ENCODE data around the gene XRCC5. TPM values are rescaled to one million over a fixed set of nuclear protein-coding genes. Genes with fewer than 3 reads are reported as not detected.

Gene XRCC5
- total RNA-seq, 1 experiment from 2014 or later: 618 TPM

DNA sequence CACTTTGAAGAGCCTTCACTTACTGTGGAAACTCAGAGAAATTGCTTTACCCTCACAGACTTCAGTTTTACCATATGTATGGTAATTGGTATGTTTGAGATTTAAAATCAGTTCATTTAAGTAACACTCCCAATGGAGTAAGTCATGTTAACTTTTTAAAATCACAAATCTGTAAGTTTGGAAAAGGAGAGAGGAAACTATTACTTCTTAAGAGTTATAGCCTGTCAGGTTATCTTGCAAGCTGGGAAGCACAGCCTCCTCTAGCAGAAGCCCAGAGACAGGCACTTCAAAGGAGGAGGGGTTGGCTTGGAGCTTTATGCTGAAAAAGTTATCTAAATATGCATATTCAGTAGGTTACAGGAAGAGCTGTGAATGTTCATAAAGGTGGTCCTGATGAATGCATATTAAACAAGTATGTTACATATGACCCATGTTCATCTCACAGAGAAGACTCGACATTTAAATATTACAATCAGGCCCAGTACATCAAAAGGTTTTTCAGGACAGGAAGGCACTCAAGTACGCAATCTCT is 102.5 kb downstream of the XRCC5 start:
- TF ChIP-seq, protein P1, sequence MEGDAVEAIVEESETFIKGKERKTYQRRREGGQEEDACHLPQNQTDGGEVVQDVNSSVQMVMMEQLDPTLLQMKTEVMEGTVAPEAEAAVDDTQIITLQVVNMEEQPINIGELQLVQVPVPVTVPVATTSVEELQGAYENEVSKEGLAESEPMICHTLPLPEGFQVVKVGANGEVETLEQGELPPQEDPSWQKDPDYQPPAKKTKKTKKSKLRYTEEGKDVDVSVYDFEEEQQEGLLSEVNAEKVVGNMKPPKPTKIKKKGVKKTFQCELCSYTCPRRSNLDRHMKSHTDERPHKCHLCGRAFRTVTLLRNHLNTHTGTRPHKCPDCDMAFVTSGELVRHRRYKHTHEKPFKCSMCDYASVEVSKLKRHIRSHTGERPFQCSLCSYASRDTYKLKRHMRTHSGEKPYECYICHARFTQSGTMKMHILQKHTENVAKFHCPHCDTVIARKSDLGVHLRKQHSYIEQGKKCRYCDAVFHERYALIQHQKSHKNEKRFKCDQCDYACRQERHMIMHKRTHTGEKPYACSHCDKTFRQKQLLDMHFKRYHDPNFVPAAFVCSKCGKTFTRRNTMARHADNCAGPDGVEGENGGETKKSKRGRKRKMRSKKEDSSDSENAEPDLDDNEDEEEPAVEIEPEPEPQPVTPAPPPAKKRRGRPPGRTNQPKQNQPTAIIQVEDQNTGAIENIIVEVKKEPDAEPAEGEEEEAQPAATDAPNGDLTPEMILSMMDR (conservative IDR thresholded peaks at IDR 0.05): no peak
- H3K4ac ChIP-seq (ENCODE audit: low read depth, low read length): no peak overlapping the region
- H3K9me3 Mint-ChIP-seq: no peaks in the 10 kb centered on the region
- no peak overlapping the region for H3K23ac ChIP-seq (ENCODE audit: insufficient read length, low read depth, low read length)
- no peak overlapping the region for H2BK5ac ChIP-seq (ENCODE audit: insufficient read length, low read length)
- H3K4me3 Mint-ChIP-seq: no peak overlapping the region
- no peak for DNase-seq
- no peaks in the 10 kb centered on the region for H3K79me1 ChIP-seq (ENCODE audit: insufficient read depth, low read depth, low read length, poor library complexity, severe bottlenecking)
- H4K5ac ChIP-seq (ENCODE audit: insufficient read length, low read depth, low read length): no peak overlapping the region
- peaks cover 2 to 24% (median 10%) of the 10 kb centered on the region in 3 experiments; a peak in 5 of 7 replicates for H3K36me3 Mint-ChIP-seq (ENCODE audit: insufficient read depth in 1 of 3, low read depth in 3 of 3)
- H3K23me2 ChIP-seq (ENCODE audit: insufficient read length, low read depth, low read length, poor library complexity, severe bottlenecking): no peaks in the 10 kb centered on the region
- no peak overlapping the region for H2BK120ac ChIP-seq (ENCODE audit: low read depth, low read length, poor library complexity, severe bottlenecking)
- H2BK15ac ChIP-seq (ENCODE audit: low read depth, low read length): no peak overlapping the region
- H3K27ac Mint-ChIP-seq: peak overlapping the region in 2 of 3 experiments; percentile 47 to 49; a peak in 3 of 7 replicates
- H3K27ac ChIP-seq (ENCODE audit: insufficient read length, low read depth, low read length): no peak overlapping the region
- no peak overlapping the region for H3K14ac ChIP-seq (ENCODE audit: insufficient read depth, low read length)
- H3K27me3 Mint-ChIP-seq (ENCODE audit: low read depth): no peaks in the 10 kb centered on the region
- H2BK20ac ChIP-seq (ENCODE audit: low read depth, low read length, poor library complexity, severe bottlenecking): no peak overlapping the region
- no peaks in the 10 kb centered on the region for H3K4me1 ChIP-seq (ENCODE audit: insufficient read depth, low read length)
- no CpG with 5 or more reads among the region's 2 CpGs for WGBS (ENCODE audit: extremely low coverage, insufficient read length, low lambda C conversion rate)
- no peak overlapping the region for H2AFZ ChIP-seq (ENCODE audit: low read length)
- no peak overlapping the region for H3K4me2 ChIP-seq (ENCODE audit: insufficient read depth, insufficient read length, low read length)
- H3K79me2 ChIP-seq (ENCODE audit: insufficient read depth, low read length): no peaks in the 10 kb centered on the region
- no peak overlapping the region for H3T11ph ChIP-seq (ENCODE audit: low read length)
- no peak overlapping the region for H2BK12ac ChIP-seq (ENCODE audit: insufficient read length, low read depth, low read length)
- no peak overlapping the region for H3K56ac ChIP-seq (ENCODE audit: insufficient read length, low read depth, low read length)
- H2AK5ac ChIP-seq (ENCODE audit: insufficient read length, low read length): no peak overlapping the region
- peaks cover 2% of the 10 kb centered on the region for H4K20me1 ChIP-seq (ENCODE audit: control insufficient read depth, insufficient read depth, insufficient read length)
- no peaks in the 10 kb centered on the region for H3K27me3 ChIP-seq (ENCODE audit: insufficient read depth, low read length)
- no peak overlapping the region for H4K8ac ChIP-seq (replicated peaks; ENCODE audit: insufficient read length, low read depth, low read length)
- no peaks in the 10 kb centered on the region for H3K9me3 ChIP-seq (ENCODE audit: control insufficient read depth, low read depth, low read length)
- H3K4me1 Mint-ChIP-seq: peaks cover 0 to 4% of the 10 kb centered on the region in 2 experiments; a peak in 1 of 4 replicates
- H3K18ac ChIP-seq (ENCODE audit: insufficient read length, low read depth, low read length): no peak overlapping the region
- H4K91ac ChIP-seq (ENCODE audit: insufficient read length, low read depth, low read length): no peak overlapping the region
- H3K9ac ChIP-seq (ENCODE audit: extremely low read depth, insufficient read length, low read length): no peak overlapping the region
